ENCODE data around the gene CELSR1.
"Not testable (repeated sequence)": the region's sequence is repeated elsewhere in the genome, so short reads cannot be mapped to it uniquely, and the experiment has no call there.

The CELSR1 gene

GRCh38 chr22:46413725-46414379 is 123.6 kb downstream of the CELSR1 start:
- no peak for DNase-seq

DNA sequence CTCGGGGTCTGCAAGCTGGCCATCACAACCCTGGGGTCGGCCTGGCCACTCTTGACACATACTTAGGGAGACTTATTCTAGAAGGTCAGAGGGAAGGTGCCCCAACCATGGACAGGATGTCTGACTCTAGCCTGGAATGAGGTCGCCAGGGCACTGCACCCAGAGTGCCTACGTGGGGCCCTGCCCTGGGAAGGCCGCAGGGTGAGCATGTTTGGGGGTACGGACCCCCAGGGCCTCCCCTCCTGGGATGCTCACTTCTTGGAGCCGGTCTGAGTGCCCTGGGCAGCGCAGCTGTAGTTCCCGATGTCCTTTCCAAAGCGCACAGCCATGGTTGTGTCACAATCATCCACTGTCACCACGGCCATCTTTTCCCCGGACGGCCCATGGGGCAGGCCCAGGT is 126.1 kb downstream of the CELSR1 start:
- no peak for DNase-seq

GRCh38 chr22:46410291-46410808 is 127.1 kb downstream of the CELSR1 start:
- DNase-seq, result no peak

DNA sequence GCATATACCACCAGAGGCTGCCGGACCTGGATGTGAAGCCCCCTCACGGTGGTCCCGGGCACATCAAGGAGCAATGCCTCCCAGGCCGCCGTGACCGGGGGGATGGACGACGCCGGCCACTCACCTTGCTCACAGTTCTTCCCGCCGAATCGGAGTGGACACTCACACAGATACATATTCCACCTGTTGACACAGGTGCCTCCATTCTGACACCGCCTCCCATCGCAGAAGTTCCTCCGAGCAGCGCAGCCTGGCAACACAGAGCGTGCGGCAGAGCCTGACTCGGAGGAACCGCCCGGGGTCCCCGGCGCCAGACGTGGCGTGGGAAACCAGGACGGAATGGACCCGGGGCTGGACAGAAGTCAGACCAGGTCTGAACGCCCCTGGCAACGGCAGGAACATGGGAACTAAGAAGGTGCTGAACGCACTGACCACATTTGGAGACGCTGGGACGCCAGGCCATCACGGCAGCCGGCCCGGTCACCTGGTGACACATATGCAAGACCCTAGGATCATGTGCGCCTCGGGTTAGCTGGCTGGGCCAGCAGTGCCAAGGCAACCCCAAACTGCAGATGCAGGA is 127.7 kb downstream of the CELSR1 start:
- no peak for DNase-seq

DNA sequence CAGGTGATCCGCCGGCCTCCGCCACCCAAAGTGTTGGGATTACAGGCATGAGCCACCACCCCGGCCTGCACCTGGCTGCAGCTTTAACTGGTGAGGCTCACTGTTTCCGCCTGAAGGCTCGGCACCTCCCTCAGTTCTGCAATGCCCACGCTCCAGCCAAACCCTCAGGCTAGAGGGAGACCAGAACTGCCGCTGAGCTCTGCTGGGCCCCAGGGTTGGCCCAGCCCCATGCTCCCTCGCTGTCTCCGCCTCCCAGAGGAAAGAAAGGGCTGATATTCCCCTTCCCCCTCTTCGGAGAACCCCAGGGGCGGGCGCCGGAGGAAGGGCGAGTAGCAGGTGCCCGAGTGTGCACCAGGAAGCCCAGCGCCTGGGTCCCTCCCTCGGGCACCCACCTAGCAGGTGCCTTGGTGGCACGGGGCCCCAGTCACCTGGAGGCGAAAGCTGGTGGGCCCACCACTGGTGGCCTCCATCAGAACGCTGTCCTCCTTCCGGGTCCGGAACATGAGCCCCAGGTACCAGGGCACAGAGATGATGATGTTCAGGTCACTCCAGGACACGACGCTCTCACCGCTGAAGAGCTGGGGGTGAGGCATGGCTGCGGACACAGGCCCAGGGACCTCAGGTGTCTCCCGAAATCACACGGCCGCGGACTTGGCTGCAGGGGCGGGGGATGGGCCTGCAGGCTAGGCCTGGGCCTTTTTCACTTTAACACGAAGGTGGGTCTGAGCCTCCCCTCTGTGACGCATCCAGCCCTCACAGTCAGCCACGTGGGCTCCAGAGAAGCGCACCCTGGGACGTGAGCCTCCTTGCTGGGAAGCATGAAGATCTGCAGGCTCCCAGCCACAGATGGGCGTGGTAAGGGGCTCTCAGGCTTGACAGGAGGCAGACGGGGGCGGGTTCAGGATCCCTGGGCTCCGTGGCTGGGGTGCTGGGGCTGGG is 128.6 kb downstream of the CELSR1 start:
- no peak for DNase-seq

GRCh38 chr22:46407748-46408147 is 129.7 kb downstream of the CELSR1 start:
- DNase-seq, result no peak

DNA sequence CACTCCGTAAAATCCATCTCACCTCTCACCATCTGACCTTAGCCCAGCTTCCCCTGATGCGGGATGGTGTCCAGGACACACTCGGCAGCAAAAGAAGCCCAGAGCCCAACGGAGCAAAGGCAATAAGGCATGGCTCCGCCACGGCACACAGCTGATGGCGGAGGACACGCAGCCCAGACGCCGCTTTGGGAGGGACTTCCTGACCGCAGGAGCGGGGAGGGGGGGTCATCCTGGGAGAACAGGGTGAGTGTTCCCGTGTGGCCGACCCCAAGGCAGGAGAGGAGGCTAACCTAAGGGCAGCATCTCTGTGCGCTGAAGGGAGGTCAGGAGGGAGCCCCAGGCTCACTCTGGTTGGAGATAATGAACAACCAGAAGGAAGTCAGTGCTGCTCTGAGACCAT is 130.6 kb downstream of the CELSR1 start:
- no peak for DNase-seq

- DNase-seq, result no peak
These were observed 131.1 kb downstream of the CELSR1 start for GRCh38 chr22:46406349-46406748.

DNA sequence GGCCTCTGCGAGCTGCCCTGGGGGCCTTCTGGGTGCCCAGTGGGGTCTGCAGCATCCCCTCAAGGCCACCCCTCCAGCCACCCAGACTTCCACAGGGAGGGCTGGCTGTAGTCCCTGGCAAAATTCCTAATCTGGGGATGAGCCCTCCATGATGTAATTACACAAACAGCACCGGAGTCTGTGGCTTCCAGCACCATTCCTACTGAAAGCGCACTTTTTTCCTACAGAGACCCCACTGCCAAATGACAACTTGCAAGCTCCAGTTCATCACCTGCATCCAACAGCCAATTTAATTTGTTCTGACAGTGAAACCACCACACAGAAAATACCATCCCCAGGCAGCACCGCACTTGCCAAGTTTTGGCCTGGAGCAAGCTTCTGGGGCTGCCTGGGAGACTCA is 131.5 kb downstream of the CELSR1 start:
- no peak for DNase-seq

DNA sequence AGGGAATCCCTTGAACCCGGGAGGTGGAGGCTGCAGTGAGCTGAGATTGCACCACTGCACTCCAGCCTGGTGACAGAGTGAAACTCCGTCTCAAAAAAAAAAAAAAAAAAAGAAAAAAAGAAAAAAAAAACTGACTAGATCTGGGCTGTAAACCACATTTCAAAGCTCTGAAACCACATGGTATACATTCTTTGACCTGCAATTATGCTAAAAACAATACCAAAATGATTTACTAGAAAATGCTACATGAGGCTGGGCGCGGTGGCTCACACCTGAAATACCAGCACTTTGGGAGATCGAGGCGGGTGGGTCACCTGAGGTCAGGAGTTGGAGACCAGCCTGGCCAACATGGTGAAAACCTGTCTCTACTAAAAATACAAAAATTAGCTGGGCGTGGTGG is 133.5 kb downstream of the CELSR1 start:
- not testable (repeated sequence) for DNase-seq

DNA sequence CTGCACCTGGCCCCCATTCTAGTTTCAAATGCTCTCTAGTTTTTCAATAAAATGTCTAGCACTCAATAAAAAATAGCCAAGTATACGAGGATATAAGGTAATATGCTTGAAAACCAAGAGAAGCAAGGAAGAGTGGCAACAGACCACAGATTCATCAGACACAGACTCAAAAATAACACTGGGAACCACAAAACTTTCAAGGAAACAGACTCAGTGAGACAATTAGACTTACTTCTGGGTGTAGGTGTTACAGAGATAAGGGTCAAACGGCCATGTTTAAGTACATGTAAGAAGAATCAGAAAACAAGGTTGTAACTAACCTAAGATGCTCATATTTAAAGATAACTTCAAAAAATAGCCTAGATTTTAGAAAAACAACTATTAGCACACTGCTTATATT is 134.9 kb downstream of the CELSR1 start:
- no peak for DNase-seq

DNA sequence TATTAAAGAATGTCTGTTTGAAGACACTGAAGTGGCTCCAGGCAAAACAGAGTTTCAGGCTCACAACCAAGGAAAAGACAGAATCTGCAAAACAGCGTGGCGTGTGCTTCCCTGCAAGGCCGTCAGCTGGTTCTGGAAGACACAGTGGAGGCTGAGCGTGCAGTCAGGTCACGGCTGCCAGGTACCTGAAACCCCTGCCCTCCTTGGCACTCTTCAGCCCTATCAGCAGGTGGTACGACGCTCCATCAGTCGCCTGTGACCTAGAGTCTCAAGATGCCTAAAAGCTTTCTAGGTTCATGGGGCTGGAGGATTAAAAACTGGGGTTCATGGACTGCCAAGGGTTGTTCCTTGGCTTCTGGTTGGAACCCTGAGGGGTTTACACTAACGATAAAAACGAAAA is 136.1 kb downstream of the CELSR1 start:
- DNase-seq, result no peak

GRCh38 chr22:46399251-46400024 is 138.0 kb downstream of the CELSR1 start:
- no peak for DNase-seq

DNA sequence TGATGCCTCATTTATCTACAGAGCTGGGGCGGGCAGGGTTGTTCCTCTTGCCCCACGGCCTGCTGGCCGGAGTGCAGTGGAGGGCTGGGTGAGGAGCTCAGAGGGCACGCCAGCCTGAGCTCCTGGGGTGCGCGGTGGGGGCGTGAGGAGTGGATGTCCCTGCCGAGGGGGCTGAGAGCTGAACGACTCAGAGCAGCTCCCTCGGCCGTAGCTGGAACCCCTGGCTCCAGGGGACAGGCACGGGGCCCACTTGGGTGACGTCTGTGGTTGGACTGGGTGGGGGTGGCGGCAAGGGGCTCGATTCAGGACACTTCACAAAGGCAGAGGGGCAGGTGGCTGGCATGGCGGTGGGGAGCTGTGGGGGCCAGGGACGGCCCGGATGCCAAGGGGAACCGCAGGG is 139.5 kb downstream of the CELSR1 start:
- no peak for DNase-seq

DNA sequence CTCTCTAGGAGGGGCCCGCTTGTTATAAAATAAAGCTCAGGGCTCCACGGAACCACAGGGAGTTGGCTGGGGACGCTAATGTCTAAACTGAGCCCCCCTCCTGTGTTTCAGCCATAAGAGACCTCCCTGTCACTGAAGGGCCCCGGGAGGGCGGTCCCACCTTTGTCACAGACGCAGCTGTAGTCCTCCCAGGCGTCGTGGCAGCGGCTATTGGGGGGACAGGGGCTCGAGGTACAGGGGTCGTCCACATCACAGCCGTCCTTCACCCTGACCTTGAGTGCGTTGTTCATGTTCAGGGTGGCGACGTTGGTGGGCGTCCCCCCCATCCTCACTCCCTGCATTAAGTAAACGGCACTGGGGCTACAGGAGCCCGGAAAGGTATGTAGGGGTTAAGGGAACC is 139.9 kb downstream of the CELSR1 start:
- DNase-seq, result no peak

- DNase-seq, result not testable (repeated sequence)
These were observed 140.4 kb downstream of the CELSR1 start for GRCh38 chr22:46397049-46397448.

DNA sequence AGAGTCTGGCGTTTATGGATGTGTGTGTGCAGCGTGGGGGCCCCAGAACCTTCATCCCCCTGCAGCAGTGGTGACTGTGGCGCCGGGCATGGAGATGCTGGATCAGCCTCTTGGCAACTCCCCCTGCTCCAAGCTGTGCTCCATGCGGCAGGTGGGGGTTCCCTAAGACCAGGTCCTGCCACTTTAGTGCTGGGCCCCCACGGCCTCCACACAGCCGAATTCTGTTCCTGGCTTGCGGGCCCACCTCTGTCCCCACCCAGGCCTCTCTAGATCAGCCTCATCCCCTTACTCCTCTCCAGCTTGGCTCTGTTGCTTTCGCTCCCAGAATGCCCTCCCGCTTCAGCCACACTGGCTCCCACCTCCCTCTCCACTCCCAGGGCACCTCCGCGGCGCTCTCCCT is 142.3 kb downstream of the CELSR1 start:
- no peak for DNase-seq

- DNase-seq, result no peak
These were observed 142.8 kb downstream of the CELSR1 start for GRCh38 chr22:46394622-46395021.

GRCh38 chr22:46393873-46394272 is 143.5 kb downstream of the CELSR1 start:
- DNase-seq, result no peak

DNA sequence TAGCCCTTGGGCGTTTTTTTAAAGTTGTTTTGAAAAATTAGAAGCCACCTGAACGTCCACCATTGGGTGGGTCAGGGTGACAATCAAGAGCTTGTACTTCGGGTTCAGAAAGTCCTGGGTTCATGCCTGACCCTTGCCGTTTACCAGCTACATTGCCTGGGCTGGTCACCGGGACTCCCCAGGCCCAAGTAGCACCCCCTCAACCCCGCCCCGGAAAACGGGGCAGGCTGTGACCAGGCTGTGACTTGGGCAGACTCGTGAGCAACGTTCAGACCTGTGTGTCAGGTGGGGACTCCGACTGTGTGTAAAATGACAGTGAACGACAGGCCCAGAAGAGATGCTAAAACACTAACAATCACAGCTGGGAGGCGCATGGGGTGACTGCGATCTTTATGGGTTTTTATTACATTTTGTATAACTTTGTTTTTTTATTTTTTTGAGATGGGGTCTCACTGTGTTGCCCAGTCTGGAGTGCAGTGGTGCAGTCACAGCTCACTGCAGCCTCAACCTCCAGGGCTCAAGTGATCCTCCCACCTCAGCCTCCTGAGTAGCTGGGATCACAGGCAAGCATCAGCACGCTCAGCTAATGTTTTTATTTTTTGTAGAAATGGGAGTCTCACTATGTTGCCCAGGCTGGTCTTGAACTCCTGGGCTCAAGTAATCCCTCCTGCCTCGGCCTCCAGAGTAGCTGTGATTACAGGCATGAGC is 145.1 kb downstream of the CELSR1 start:
- DNase-seq, result no peak

DNA sequence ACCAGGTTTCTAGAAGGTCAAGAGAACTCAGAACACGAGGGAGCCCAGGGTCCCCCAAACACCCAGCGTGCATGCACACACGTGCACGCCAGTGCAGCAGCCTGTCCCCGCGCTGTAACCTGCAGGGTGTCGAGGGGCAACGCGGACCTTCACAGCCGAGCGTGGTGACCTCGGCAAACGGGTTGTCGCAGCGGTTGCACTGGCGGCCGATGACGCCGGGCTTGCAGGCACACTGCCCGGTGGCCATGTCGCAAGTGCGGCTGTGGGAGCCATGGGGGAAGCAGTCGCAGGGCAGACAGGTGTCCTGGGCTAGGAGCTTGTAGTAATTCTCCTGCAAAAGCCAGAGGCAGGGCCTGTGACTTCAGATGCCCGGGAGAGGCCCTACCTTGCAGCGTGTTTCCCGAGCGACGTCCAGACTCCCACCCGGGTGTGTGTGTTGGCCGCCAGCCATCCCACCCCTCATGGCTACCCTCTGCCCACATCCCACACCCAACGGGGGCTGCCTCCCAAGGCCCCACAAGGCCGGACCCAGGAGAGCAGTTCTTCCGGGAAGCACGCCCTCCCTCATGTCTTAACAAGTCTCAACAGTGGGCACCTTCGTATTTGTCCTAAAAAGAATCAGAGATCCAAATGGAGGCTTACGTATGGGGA is 145.8 kb downstream of the CELSR1 start:
- DNase-seq, result no peak
